GM21825 (cell line): ENCODE data around the gene TXNRD2.

Experiments used
- ATAC-seq: cut with Tn5 transposase; IDR thresholded peaks from one replicate; pipeline ENCODE4 v1.9.1; 2021; ENCODE audit warnings: mild to moderate bottlenecking, moderate library complexity; ENCODE audit not compliant: unreplicated experiment

Gene TXNRD2

GRCh38 chr22:19980766-19981165 is 39.1 kb upstream of the TXNRD2 start:
- ATAC-seq, result no peak

- no peak for ATAC-seq
These were observed 38.3 kb upstream of the TXNRD2 start for GRCh38 chr22:19979712-19980493.

GRCh38 chr22:19978748-19979147 is 37.1 kb upstream of the TXNRD2 start:
- no peak for ATAC-seq

- no peak for ATAC-seq
These were observed 36.0 kb upstream of the TXNRD2 start for GRCh38 chr22:19977296-19978243.

- ATAC-seq, result no peak
These were observed 35.1 kb upstream of the TXNRD2 start for GRCh38 chr22:19976671-19977070.

GRCh38 chr22:19975707-19976035 is 34.1 kb upstream of the TXNRD2 start:
- ATAC-seq, result no peak

GRCh38 chr22:19974935-19975706 is 33.5 kb upstream of the TXNRD2 start:
- ATAC-seq, result no peak

- no peak for ATAC-seq
These were observed 32.7 kb upstream of the TXNRD2 start for GRCh38 chr22:19974268-19974861.

- no peak for ATAC-seq
These were observed 32.1 kb upstream of the TXNRD2 start for GRCh38 chr22:19973551-19974267.

- ATAC-seq, result no peak
These were observed 31.3 kb upstream of the TXNRD2 start for GRCh38 chr22:19972652-19973550.

GRCh38 chr22:19972251-19972650 is 30.6 kb upstream of the TXNRD2 start:
- ATAC-seq, result no peak

- no peak for ATAC-seq
These were observed 29.9 kb upstream of the TXNRD2 start for GRCh38 chr22:19971276-19972124.

- no peak for ATAC-seq
These were observed 29.1 kb upstream of the TXNRD2 start for GRCh38 chr22:19970479-19971275.

GRCh38 chr22:19970031-19970478 is 28.4 kb upstream of the TXNRD2 start:
- ATAC-seq, result no peak

GRCh38 chr22:19969141-19969928 is 27.7 kb upstream of the TXNRD2 start:
- no peak for ATAC-seq

- ATAC-seq, result no peak
These were observed 26.9 kb upstream of the TXNRD2 start for GRCh38 chr22:19968450-19968891.
